H1 (cell line): ENCODE results near the gene ST6GALNAC2. TPM values are rescaled to one million over a fixed set of nuclear protein-coding genes. Genes with fewer than 3 reads are reported as not detected.
A peak's percentile ranks its signal among the peaks of the same experiment; 100 is the strongest.

Experiments
- CTCF ChIA-PET: fragments of 300-600 bp; sonication (Branson Sonifier 250); formaldehyde crosslinking; loops from one replicate; lab custom pipeline; 2021; ENCODE audit not compliant: partially characterized antibody; lab: Charles Lee
- POLR2A ChIA-PET: fragments of 300-600 bp; sonication (Branson Sonifier 250); formaldehyde crosslinking; loops from one replicate; lab custom pipeline; 2021; ENCODE audit warnings: inconsistent platforms; ENCODE audit not compliant: partially characterized antibody; lab: Charles Lee
- DNase-seq, 2 experiments: peaks; one replicate each; pipeline versions ENCODE4 v3.0.0 to v3.0.0-alpha.2; 2010 to 2022; ENCODE audit warnings: low spot score in 2 of 2, low read depth in 1 of 2, mixed read lengths in 1 of 2
- FAIRE-seq: peaks from 2 replicates; lab custom pipeline; 2011; peaks lifted over from hg19 to GRCh38; lab: Jason Lieb, UNC
- H2AFZ ChIP-seq: 2 replicates; pipeline ENCODE4 v1.8.1; 2012; ENCODE audit warnings: low read length, inconsistent platforms
- H2AK5ac ChIP-seq: 2 replicates; pipeline ENCODE4 v1.6.1; 2013; ENCODE audit warnings: low read depth, low read length
- H2BK120ac ChIP-seq: replicated peaks from 2 replicates; pipeline ENCODE3; 2013; ENCODE audit warnings: low read depth, low read length, inconsistent platforms
- H2BK12ac ChIP-seq: 2 replicates; pipeline ENCODE4 v1.6.1; 2013; ENCODE audit warnings: low read depth, low read length
- H2BK15ac ChIP-seq: 2 replicates; pipeline ENCODE4 v1.6.1; 2013; ENCODE audit warnings: low read length
- H2BK20ac ChIP-seq: 2 replicates; pipeline ENCODE4 v1.6.1; 2013; ENCODE audit warnings: low read length
- H2BK5ac ChIP-seq: 2 replicates; pipeline ENCODE4 v1.6.1; 2013; ENCODE audit warnings: low read depth, low read length
- H3K14ac ChIP-seq: 2 replicates; pipeline ENCODE4 v1.6.1; 2013; ENCODE audit warnings: inconsistent platforms; ENCODE audit not compliant: insufficient read length
- H3K18ac ChIP-seq: 2 replicates; pipeline ENCODE4 v1.6.1; 2013; ENCODE audit warnings: low read length; ENCODE audit errors: extremely low read depth
- H3K23ac ChIP-seq: 2 replicates; pipeline ENCODE4 v1.6.1; 2013; ENCODE audit warnings: inconsistent platforms; ENCODE audit not compliant: insufficient read length
- H3K23me2 ChIP-seq: 2 replicates; pipeline ENCODE4 v1.6.1; 2013; ENCODE audit warnings: low read depth, low read length
- H3K27ac ChIP-seq: 2 replicates; pipeline ENCODE4 v1.6.1; 2011; ENCODE audit warnings: low read depth, low read length, inconsistent platforms
- H3K27me3 ChIP-seq, 4 experiments: replicated peaks in 1 of 4; 1 replicate in 1 of 4; 2 replicates in 3 of 4; pipeline versions ENCODE4 v1.6.1 to v1.8.1; 2011 to 2013; ENCODE audit warnings: low read length in 3 of 4, mild to moderate bottlenecking in 3 of 4, inconsistent platforms in 2 of 4, mixed read lengths in 2 of 4, moderate library complexity in 1 of 4; ENCODE audit not compliant: control insufficient read depth in 3 of 4, insufficient read depth in 3 of 4; ENCODE audit errors: extremely low read depth in 1 of 4
- H3K36me3 ChIP-seq, 4 experiments: 2 replicates each; pipeline versions ENCODE4 v1.6.1 to v1.8.1; 2011 to 2013; ENCODE audit warnings: mild to moderate bottlenecking in 4 of 4, low read length in 3 of 4, moderate library complexity in 2 of 4, control low read depth in 1 of 4, inconsistent platforms in 1 of 4; ENCODE audit not compliant: insufficient read depth in 4 of 4, control insufficient read depth in 2 of 4
- H3K4ac ChIP-seq: replicated peaks from 2 replicates; pipeline ENCODE3; 2013; ENCODE audit warnings: low read length, low read depth, mixed read lengths, inconsistent platforms; ENCODE audit not compliant: insufficient read length
- H3K4me1 ChIP-seq, 4 experiments: replicated peaks in 1 of 4; 1 replicate in 1 of 4; 2 replicates in 3 of 4; pipeline versions ENCODE4 v1.6.1 to v1.8.1; 2011 to 2013; ENCODE audit warnings: low read length in 3 of 4, inconsistent platforms in 2 of 4, mixed read lengths in 1 of 4; ENCODE audit not compliant: insufficient read depth in 4 of 4, control insufficient read depth in 3 of 4
- H3K4me2 ChIP-seq, 2 experiments: 2 replicates each; pipeline versions ENCODE4 v1.6.1 to v1.8.1; 2011 to 2013; ENCODE audit warnings: low read depth in 2 of 2, low read length in 2 of 2, control low read depth in 1 of 2, inconsistent platforms in 1 of 2, mild to moderate bottlenecking in 1 of 2; ENCODE audit not compliant: insufficient read depth in 1 of 2
- H3K4me3 ChIP-seq, 4 experiments: fragments of 200-600, 300-600 bp in 1 of 4; sonication (generic), shearing (Covaris generic), sonication (Bioruptor Twin) in 1 of 4; 2 replicates each; pipeline versions ENCODE4 v1.5.1 to v1.8.1; 2011 to 2016; ENCODE audit warnings: low read length in 4 of 4, low read depth in 3 of 4, control low read depth in 2 of 4, inconsistent platforms in 2 of 4, mild to moderate bottlenecking in 2 of 4, mixed read lengths in 1 of 4, moderate library complexity in 1 of 4; ENCODE audit not compliant: insufficient read depth in 2 of 4; ENCODE audit errors: extremely low read depth in 1 of 4
- H3K56ac ChIP-seq: replicated peaks from 2 replicates; pipeline ENCODE3; 2013; ENCODE audit warnings: low read depth, mild to moderate bottlenecking, mixed read lengths, low read length, inconsistent platforms; ENCODE audit not compliant: insufficient read length
- H3K79me1 ChIP-seq: 2 replicates; pipeline ENCODE4 v1.6.1; 2013; ENCODE audit warnings: low read depth, low read length, control low read depth
- H3K79me2 ChIP-seq, 2 experiments: 2 replicates each; pipeline versions ENCODE4 v1.6.1 to v1.8.1; 2012 to 2013; ENCODE audit warnings: low read length in 2 of 2, mild to moderate bottlenecking in 2 of 2, inconsistent platforms in 1 of 2; ENCODE audit not compliant: insufficient read depth in 2 of 2, control insufficient read depth in 1 of 2
- H3K9ac ChIP-seq, 4 experiments: replicated peaks in 1 of 4; 1 replicate in 1 of 4; 2 replicates in 3 of 4; pipeline versions ENCODE4 v1.6.1 to v1.8.1; 2011 to 2013; ENCODE audit warnings: low read depth in 3 of 4, low read length in 3 of 4, control low read depth in 2 of 4, mild to moderate bottlenecking in 2 of 4, moderate library complexity in 2 of 4, inconsistent platforms in 1 of 4; ENCODE audit errors: extremely low read depth in 1 of 4
- H3K9me3 ChIP-seq, 2 experiments: 2 replicates each; pipeline versions ENCODE4 v1.6.1 to v1.8.1; 2012 to 2013; ENCODE audit warnings: mild to moderate bottlenecking in 2 of 2, moderate library complexity in 2 of 2, control low read depth in 1 of 2, inconsistent platforms in 1 of 2, low read depth in 1 of 2, low read length in 1 of 2, mixed read lengths in 1 of 2; ENCODE audit not compliant: insufficient read depth in 2 of 2
- H4K20me1 ChIP-seq, 2 experiments: replicated peaks in 1 of 2; 2 replicates each; pipeline versions ENCODE3 to v1.8.1; 2011 to 2013; ENCODE audit warnings: inconsistent platforms in 2 of 2, low read length in 2 of 2, mild to moderate bottlenecking in 1 of 2; ENCODE audit not compliant: insufficient read depth in 2 of 2, control insufficient read depth in 1 of 2
- H4K5ac ChIP-seq: 2 replicates; pipeline ENCODE4 v1.6.1; 2013; ENCODE audit warnings: low read length, low read depth, mixed read lengths, inconsistent platforms; ENCODE audit not compliant: insufficient read length
- H4K8ac ChIP-seq: 2 replicates; pipeline ENCODE4 v1.8.0; 2013; ENCODE audit warnings: mild to moderate bottlenecking, moderate library complexity, low read length, inconsistent platforms; ENCODE audit not compliant: insufficient read depth; ENCODE audit errors: extremely low read depth
- H4K91ac ChIP-seq: replicated peaks from 2 replicates; pipeline ENCODE3; 2013; ENCODE audit warnings: low read length, mixed read lengths, inconsistent platforms; ENCODE audit not compliant: insufficient read length
- CREB1 ChIP-seq: IDR thresholded peaks from 2 replicates; pipeline ENCODE4 v1.6.1; 2012; ENCODE audit warnings: inconsistent platforms
- FOSL1 ChIP-seq: IDR thresholded peaks from 2 replicates; pipeline ENCODE4 v1.6.1; 2011; ENCODE audit warnings: mild to moderate bottlenecking, low read depth, low read length, moderate library complexity; ENCODE audit not compliant: insufficient read depth
- POLR2AphosphoS5 ChIP-seq: IDR thresholded peaks from 2 replicates; pipeline ENCODE4 v1.6.1; 2011; ENCODE audit warnings: low read depth, low read length
- RAD21 ChIP-seq, 2 experiments: IDR thresholded peaks in 1 of 2; conservative IDR thresholded peaks in 1 of 2; 2 replicates each; pipeline ENCODE4 v1.6.1; 2011; ENCODE audit warnings: low read depth in 2 of 2, low read length in 2 of 2, improper control_type of control experiment in 1 of 2, inconsistent platforms in 1 of 2, mild to moderate bottlenecking in 1 of 2, moderate library complexity in 1 of 2
- WGBS, 2 experiments: shearing (Covaris generic) in 1 of 2; methylation state at CpG; one replicate each; pipeline versions ENCODE4 v1.1.6 to v1.1.7; 2013 to 2015; ENCODE audit warnings: low lambda C conversion rate in 2 of 2, mixed read lengths in 2 of 2, inconsistent platforms in 1 of 2, low coverage in 1 of 2, missing lambda C conversion rate in 1 of 2; ENCODE audit not compliant: insufficient replicate concordance in 2 of 2, insufficient coverage in 1 of 2, insufficient read length in 1 of 2; ENCODE audit errors: extremely low coverage in 1 of 2, missing lambda C conversion rate in 1 of 2; 5-methylcytosine and 5-hydroxymethylcytosine counted together
- polyA plus RNA-seq, 7 experiments: library from polyadenylated mRNA; depleted of rRNA in 3 of 7; stranded (reverse) in 5 of 7; unstranded in 2 of 7; fragments of >200 nt in 5 of 7; fragments of 200-250 nt in 2 of 7; gene quantifications; 1 replicate in 5 of 7; 2 replicates in 1 of 7; 4 replicates in 1 of 7; pipeline versions ENCODE4 v1.2.1 to v1.2.3, GENCODE V29; 2011 to 2013; ENCODE audit warnings: missing spikeins in 2 of 7, mixed read lengths in 2 of 7
- total RNA-seq: library from RNA; stranded (reverse); fragmentation: NEBNext Ultra II Directional; extraction: Animal tissue kit (Norgen Biotek cat#: 25700); gene quantifications from 2 replicates; pipeline ENCODE4 v1.2.1, GENCODE V29; 2021
- TF ChIP-seq, protein P1 (sequence below), 3 experiments: IDR thresholded peaks; 1 replicate in 2 of 3; 2 replicates in 1 of 3; pipeline versions ENCODE4 v1.5.1 to v1.6.1; 2011; ENCODE audit warnings: low read length in 3 of 3, mild to moderate bottlenecking in 3 of 3, inconsistent platforms in 2 of 3, low read depth in 1 of 3, moderate library complexity in 1 of 3; ENCODE audit not compliant: insufficient read depth in 1 of 3; ENCODE audit errors: control extremely low read depth in 1 of 3
- TF ChIP-seq, protein P2 (sequence below): IDR thresholded peaks from 2 replicates; pipeline ENCODE4 v1.6.1; 2011; ENCODE audit warnings: low read length, improper control_type of control experiment

The ST6GALNAC2 gene
- total and polyA plus RNA-seq, 2 of the 8 experiments (the other 6 are each of a cell fraction or from before 2014, with no cell fraction given) = 0.09 TPM; not detected in 1

DNA sequence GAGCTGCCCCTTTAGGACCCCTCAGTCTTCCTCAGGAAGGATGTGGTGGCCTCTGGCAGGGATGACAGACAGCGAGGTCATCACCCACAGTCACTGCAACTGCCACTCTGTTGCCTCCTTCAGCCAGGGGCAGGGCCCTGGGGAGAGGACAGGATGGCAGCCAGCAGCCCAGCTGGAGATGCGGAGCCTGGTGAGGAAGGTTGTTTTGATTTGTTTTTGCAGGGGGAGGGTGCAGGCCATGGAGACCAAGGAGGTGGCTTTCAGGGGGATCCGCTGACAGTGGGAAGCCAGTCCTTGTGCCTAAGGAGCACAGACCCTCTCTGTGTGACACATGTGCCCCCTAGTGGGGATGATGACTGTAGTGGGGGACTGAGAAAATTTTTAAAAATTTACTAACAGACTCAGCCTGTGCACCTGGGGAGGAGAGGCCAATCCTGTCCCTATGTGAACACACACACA is 38.4 kb downstream of the ST6GALNAC2 start:
- Histone ChIP-seq H2BK20ac (no peak overlapping the region), H3K14ac (no peak overlapping the region), H3K36me3 (no peaks in the 10 kb centered on the region), H3K9me3 (no peaks in the 10 kb centered on the region), H3K4me1 (peaks cover 4 to 30% (median 10%) of the 10 kb centered on the region in 4 experiments; a peak in 6 of 7 replicates), H3K79me1 (no peaks in the 10 kb centered on the region), H3K27ac (no peak overlapping the region), H3K4ac (no peak overlapping the region), H3K23ac (no peak overlapping the region), H3K4me2 (no peak overlapping the region), H2AFZ (no peak overlapping the region), H3K27me3 (no peaks in the 10 kb centered on the region; a peak in 1 of 7 replicates), H3K23me2 (peaks cover 6% of the 10 kb centered on the region; the same call in 1 of the 2 replicates), H3K4me3 (no peak overlapping the region), H3K56ac (peak overlapping the region; percentile 99), H4K91ac (peak overlapping the region; percentile 27), H3K9ac (no peak overlapping the region; a peak in 1 of 7 replicates), H2BK120ac (no peak overlapping the region), H4K8ac (no peak overlapping the region; the same call in 1 of the 2 replicates), H2AK5ac (no peak overlapping the region), H2BK12ac (peak overlapping the region; percentile 30; the same call in 1 of the 2 replicates), H2BK5ac (no peak overlapping the region), H3K18ac (no peak overlapping the region), H4K20me1 (peaks cover 0 to 7% of the 10 kb centered on the region in 2 experiments), H3K79me2 (no peaks in the 10 kb centered on the region; a peak in 1 of 4 replicates), H2BK15ac (0 out of 2 replicates have a peak overlapping the region, but pooled peaks have one; percentile 54), H4K5ac (no peak overlapping the region)
- TF ChIP-seq CREB1 = peak; percentile 36; the same call in 1 of the 2 replicates
- peak; percentile 83 to 89 for TF ChIP-seq RAD21 (IDR thresholded peaks at IDR 0.05 in 1 of 2, conservative IDR thresholded peaks at IDR 0.05 in 1 of 2; ENCODE audit: low read depth in 2 of 2, low read length in 2 of 2)
- TF ChIP-seq FOSL1 = no peak
- TF ChIP-seq, protein P1, sequence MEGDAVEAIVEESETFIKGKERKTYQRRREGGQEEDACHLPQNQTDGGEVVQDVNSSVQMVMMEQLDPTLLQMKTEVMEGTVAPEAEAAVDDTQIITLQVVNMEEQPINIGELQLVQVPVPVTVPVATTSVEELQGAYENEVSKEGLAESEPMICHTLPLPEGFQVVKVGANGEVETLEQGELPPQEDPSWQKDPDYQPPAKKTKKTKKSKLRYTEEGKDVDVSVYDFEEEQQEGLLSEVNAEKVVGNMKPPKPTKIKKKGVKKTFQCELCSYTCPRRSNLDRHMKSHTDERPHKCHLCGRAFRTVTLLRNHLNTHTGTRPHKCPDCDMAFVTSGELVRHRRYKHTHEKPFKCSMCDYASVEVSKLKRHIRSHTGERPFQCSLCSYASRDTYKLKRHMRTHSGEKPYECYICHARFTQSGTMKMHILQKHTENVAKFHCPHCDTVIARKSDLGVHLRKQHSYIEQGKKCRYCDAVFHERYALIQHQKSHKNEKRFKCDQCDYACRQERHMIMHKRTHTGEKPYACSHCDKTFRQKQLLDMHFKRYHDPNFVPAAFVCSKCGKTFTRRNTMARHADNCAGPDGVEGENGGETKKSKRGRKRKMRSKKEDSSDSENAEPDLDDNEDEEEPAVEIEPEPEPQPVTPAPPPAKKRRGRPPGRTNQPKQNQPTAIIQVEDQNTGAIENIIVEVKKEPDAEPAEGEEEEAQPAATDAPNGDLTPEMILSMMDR (IDR thresholded peaks at IDR 0.05; ENCODE audit: control extremely low read depth in 1 of 3, insufficient read depth in 1 of 3, low read depth in 1 of 3, low read length in 3 of 3) = peak; percentile 63 to 82 (median 65)
- TF ChIP-seq, protein P2, sequence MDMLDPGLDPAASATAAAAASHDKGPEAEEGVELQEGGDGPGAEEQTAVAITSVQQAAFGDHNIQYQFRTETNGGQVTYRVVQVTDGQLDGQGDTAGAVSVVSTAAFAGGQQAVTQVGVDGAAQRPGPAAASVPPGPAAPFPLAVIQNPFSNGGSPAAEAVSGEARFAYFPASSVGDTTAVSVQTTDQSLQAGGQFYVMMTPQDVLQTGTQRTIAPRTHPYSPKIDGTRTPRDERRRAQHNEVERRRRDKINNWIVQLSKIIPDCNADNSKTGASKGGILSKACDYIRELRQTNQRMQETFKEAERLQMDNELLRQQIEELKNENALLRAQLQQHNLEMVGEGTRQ = no peak
- TF ChIP-seq POLR2AphosphoS5 = no peak
- ChIA-PET CTCF (interaction anchor here (0.7 to 15.6 kb wide), 30 partner anchors 10 to 228 kb away, joined by 3 to 260 read pairs (median 6); partner anchors contain the start of genes AANAT, CYGB and RHBDF2), POLR2A (interaction anchor here (1.2 kb wide), 1 partner anchor 22 kb away, joined by 5 read pairs; no protein-coding TSS in a partner anchor)
- DNase-seq = no peak
- WGBS, 2 experiments = 53% methylated on average over 3 of the region's 3 CpGs; no CpG with 5 or more reads in 1 of the 2 experiments
- FAIRE-seq = no peak
